Loucy (cell line): ENCODE data around the gene SLC35D3.

ENCODE experiments used
- CTCF ChIP-seq: fragments of 200-600 bp; sonication (generic); conservative IDR thresholded peaks from 2 replicates; pipeline ENCODE4 v1.5.1; 2014; ENCODE audit warnings: mild to moderate bottlenecking, antibody characterized with exemption, low read length
- EZH2phosphoT487 ChIP-seq: fragments of 200-600 bp; IDR thresholded peaks from 2 replicates; pipeline ENCODE4 v1.6.1; 2018; ENCODE audit warnings: antibody characterized with exemption, mild to moderate bottlenecking, moderate library complexity, borderline replicate concordance

- TF ChIP-seq CTCF (peak; percentile 35), EZH2phosphoT487 (no peak)
Measured at GRCh38 chr6:136890194-136890839, 31.8 kb upstream of the SLC35D3 start.
